NCI-H128 (cell line): ENCODE results near the gene COQ10B.
A peak's percentile ranks its signal among the peaks of the same experiment; 100 is the strongest.
"Not testable (repeated sequence)": the region's sequence is repeated elsewhere in the genome, so short reads cannot be mapped to it uniquely, and the experiment has no call there.

Experiments used
- DNase-seq: peaks from one replicate; lab custom pipeline; 2025; ENCODE audit not compliant: unreplicated experiment; lab: John Stamatoyannopoulos, UW

Gene COQ10B

DNA sequence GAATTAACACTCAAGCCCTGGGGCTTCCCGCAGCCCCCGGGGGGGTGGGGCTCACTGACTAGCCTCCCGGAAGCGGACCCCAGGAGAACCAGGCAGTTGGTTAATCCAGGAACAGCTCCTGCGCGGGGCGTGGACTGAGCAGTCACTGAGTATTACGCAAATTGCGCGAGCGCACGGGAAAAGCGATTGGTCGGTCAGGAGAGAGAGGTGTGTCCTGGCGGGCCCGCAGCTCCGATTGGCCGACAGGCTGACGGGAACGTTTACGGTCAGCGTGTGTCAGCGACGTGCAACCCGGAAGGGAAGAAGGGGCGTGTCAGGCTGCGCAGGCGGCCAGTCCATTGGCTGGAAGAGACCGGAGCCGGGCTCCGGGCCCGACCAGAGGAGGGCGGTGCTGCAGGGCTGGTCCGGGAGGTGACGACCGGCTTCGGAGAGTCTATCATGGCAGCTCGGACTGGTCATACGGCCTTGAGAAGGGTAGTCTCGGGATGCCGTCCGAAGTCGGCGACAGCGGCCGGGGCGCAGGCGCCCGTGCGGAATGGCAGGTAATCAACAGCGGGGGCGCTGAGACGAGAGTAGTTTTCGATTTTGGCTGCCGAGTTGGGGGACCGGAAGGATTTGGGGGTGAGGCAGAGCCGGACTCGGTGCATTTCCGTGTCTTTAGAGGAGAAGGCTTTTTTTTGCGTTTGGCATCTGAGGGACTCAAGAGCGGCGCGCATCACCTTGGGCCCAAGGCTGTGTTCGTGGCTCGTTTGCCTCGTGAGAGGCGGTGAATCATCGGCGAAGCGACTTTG, at the start of gene COQ10B:
TSS of gene COQ10B (plus strand) at position 430 of the 791 bp plus-strand sequence. CDS start at position 439, 9 bp downstream.
- peak; percentile 95 for DNase-seq

DNA sequence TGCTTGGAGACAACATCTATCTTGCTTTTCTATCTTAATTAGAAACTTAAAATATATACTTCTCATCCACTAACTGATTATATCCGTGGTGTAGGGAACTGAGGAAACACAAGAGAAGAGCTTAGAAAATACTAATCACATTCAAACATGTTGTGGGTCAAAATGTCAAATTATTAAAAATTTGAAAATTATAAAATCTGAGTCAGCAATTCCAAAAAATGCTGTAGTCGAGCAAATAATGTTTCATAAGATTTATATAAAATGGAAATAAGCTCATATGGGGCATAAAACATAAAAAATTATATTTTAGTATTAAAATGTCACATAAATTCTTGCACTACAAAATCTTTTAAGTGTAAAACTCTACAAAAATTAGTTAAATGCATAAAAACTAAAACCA, 47.8 kb upstream of the COQ10B start:
- DNase-seq, result no peak

DNA sequence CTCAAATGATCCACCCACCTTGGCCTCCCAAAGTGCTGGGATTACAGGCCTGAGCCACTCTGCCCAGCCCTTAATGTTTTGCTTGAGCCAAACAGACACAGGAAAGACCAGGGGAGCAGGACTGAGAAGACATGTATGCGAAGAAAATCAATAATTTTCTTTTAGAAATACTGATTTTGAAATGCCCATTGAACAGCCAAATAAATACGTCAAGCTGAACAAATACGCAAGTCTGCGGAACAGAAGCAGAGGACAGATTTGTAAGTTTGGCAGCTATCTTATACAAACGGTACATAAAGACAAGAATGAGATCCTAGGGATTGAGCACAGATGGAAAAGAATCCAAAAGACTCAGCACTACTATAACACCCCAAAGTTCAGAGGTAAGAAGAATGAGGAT, 39.3 kb upstream of the COQ10B start:
- no peak for DNase-seq

DNA sequence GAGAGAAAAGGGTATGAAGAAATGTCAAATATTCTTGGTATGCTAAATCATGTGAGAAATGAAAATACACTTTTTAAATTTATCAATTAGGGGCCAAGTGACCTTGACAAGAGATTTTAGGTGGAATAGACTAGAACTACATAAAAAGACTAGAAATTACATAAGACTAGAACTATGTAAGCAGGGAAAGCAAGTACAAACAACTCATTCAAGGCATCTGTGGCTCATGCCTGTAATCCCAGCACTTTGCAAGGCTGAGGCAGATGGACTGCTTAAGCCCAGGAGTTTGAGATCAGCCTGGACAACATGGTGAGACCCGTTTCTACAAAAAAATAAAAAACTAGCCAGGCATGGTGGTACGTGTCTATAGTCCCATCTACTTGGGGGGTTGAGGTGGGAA, 38.8 kb upstream of the COQ10B start:
- DNase-seq, result no peak

DNA sequence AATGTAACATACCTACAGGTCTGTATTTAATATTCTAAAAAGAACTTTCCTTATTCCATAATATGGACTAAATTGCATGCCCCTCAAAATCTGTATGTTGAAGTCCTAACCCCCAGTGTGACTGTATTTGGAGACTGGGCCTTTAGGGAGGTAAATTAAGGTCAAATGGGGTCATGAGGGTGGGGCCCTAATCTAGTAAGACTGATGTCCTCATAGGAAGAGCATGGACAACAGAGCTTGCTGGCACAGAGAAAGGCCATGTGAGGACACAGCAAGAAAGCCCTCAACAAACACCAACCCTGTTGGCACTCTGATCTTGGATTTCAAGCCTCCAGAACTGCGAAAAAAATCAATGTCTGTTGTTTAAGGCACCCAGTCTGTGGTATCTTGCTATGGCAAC, 37.1 kb upstream of the COQ10B start:
- DNase-seq, result no peak

DNA sequence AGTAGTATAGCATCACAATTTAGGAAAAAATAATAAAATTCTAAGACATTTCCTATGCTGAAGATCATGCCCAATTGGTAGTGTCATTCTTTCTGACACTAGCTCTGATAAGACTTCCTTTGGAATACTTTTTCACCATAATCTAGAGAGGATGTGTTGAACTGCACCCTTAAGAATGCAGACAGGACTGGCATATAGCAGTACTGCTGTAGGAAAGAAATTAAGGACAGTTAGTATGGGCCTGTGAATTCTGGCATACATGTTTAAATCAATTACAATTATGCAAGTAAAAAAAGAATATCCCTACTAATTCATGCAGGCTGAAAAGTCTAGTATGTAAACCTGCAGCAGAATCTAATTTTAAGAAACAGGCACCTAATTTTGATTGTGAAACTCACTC, 33.9 kb upstream of the COQ10B start:
- DNase-seq, result no peak

DNA sequence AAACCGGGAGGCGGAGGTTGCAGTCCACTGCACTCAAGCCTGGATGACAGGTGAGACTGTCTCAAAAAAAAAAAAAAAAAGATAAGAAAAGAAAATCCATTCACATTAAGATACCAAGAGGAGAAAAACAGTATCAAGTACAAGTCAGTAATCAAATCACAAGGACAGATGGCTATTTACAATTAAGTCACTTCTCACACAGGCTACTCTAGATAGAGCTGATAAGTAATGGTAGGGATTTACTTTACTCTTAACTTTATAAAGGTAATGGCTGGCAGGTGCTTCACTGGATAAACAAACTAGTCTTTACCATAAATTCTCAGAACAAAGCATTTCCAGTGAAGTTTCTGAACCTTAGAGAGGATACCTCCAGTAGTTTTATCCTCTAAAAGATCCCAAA, 30.0 kb upstream of the COQ10B start:
- DNase-seq, result no peak

DNA sequence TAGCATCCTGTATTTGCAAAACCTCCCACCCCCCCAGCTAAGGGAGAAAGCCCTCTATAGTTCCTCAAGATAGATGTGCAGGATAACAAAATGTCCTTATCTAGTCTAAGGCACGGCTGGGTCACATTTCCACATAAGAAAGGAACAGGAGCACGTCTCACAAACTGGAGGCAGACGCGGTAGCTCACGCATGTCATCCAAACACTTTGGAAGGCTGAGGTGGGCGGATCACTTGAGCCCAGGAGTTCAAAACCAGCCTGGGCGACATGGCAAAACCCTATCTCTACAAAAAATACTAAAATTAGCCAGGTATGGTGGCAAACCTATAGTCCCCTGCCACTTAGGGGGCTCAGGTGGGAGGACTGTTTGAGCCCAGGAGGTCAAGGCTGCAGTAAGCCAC, 27.8 kb upstream of the COQ10B start:
- DNase-seq, result no peak

DNA sequence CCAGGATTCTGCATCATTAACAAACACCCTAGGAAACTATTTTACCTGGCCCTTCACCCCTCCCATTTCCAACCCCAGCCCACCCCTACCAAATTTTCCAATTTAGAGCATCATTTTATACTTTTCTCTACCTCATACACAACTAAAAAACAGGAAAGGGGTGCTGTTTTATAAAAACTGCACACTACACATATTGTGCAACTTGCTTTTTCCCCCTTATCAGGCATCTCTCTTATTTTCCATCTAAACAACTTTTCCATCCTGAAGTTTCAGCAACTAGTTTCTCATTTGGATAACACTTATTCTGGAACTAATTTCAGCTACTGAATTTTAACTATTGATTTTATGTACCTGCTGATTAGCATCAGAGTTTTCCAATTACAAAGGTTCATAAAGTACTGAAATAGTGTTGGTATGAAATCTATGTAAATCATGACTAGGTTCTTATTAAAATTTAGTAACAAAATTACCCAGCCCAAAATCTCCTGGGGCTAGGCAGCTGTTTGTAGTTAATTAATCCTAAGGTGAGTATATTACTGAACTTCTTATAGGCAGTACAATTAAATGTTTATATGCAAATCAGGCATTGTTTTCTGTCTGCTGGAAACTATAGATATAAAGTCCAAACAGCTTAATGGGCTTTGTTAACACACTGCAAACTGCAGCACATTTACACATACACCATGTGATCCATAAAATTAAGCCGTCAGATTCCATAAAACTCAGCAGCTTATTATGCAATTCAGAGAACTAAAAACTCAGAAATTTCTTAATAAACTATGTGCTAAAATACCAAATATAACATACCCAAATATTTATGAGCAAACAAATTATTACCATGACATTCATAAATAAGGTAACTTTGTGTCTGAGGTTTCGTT, 26.4 kb upstream of the COQ10B start:
- no peak for DNase-seq

DNA sequence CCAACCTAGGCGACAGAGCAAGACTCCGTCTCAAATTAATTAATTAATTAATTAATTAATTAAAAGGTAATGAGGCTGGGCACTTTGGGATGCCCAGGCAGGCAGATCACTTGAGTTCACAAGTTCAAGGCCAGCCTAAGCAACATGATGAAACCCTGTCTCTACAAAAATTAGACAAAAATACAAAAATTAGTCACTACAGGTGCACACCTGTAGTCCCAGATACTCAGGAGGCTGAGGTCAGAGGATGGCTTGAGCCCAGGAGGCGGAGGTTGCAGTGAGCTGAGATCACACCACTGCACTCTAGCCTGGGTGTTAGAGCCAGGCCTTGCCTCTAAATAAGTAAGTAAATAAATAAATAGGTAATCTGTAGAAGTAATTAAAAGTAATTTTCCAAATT, 25.4 kb upstream of the COQ10B start:
- no peak for DNase-seq

DNA sequence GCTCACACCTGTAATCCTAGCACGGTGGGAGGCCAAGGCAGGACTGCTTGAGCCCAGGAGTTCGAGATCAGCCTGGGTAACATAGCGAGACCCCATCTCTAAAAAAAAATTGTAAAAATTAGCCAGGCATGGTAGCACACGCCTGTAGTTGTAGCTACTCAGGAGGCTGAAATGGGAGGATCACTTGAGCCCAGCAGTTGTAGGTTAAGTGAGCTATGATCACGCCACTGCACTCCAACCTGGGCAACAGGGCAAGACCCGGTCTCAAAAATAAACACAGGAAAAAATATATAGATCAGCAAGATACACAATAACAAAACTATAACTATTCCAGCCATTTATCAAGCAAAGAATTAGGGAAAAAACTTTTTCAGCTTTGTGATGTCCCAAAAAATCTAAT, 21.5 kb upstream of the COQ10B start:
- no peak for DNase-seq

DNA sequence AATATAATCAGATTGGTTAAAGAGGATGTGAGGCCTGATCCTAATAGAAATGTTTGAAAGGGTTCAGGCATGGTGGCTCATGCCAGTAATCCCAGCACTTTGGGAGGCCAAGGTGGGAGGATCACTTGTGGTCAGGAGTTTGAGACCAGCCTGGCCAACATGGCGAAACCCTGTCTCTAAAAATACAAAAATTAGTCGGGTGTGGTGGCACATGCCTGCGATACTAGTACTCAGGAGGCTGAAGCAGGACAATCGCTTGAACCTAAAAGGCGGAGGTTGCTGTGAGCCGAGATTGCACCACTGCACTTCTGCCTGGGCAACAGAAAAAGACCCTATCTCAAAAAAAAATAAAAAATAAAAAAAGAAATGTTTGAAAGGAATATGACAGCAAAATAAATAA, 20.8 kb upstream of the COQ10B start:
- not testable (repeated sequence) for DNase-seq

DNA sequence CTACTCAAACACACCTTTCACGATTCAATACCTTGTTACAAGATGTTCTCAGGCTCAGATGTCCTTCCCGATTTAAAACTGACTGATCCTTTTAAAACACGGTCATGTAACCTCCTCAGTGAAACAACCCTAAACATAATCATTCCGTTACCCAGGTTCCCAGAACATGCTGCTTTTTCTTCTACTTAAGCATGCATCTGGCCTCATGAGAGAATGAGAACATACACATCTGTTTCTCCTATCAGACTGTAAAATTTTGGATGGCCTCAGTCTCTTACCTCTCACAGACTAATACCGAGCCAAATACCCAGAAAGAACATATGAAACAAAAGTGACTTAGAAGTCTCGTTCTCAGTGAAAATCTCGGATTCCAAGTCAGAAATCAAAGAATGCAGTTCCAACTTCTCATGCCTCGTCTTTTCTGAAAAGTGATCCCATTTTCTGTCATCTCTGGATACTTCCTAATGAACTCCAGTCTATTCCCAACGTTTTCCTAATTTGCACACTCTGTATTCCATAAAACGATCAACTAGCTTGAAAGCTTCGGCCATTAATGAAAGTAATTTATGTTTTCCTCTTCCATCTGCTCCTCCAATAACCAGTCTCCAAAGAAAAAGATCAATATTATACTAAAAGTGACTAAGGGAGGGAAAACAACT, 19.4 kb upstream of the COQ10B start:
- no peak for DNase-seq

DNA sequence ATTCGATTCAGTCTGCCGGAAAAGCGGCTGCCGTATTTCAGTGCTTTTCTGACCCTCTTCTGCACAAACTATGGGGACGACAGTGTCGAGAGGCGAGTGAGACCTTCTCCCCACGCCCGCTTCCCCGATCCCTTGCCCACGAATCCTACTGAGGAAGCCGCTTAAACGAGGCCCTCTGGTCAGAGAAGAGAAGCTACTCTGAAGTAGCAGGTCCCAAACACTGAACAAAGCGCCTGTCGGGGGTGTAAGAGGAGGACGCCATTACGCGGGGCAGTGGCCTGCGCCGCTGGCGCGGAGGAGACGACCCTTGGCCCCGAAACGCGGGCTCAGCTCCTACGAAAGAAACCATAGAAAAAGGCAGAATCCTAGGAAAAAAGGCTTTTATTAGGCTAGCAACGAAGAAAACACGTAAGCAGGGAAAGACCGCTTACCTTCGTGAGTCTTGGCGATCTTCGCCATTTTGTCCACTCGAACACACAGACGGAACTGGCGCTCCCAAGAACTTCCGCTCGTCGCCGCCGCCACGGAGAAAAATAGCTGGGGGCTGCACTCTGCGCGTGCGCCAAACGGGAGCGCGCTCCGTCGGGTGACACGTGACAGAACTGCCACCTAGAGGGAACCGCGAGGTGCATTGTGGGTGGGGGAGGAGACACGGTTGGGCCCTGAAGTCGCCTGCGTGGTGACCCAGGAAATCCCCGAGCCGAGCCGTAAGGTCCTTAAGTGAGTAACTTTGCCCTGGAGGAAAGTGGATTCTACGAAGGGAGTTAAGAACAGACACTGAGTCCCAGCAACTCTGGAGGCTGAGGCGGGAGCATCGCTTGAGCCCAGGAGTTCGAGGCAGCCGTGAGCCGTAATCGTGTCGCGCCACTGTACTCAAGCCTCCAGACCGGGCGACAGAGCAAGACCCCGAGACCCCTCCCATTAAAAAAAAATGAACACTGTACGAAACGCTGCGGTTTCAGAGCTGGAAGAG, 18.5 kb upstream of the COQ10B start, which contains the start of gene SF3B1:
TSS of gene SF3B1 (minus strand) at position 488 of the 973 bp plus-strand sequence. CDS start at position 459, 29 bp downstream.
- DNase-seq, result peak; percentile 92

DNA sequence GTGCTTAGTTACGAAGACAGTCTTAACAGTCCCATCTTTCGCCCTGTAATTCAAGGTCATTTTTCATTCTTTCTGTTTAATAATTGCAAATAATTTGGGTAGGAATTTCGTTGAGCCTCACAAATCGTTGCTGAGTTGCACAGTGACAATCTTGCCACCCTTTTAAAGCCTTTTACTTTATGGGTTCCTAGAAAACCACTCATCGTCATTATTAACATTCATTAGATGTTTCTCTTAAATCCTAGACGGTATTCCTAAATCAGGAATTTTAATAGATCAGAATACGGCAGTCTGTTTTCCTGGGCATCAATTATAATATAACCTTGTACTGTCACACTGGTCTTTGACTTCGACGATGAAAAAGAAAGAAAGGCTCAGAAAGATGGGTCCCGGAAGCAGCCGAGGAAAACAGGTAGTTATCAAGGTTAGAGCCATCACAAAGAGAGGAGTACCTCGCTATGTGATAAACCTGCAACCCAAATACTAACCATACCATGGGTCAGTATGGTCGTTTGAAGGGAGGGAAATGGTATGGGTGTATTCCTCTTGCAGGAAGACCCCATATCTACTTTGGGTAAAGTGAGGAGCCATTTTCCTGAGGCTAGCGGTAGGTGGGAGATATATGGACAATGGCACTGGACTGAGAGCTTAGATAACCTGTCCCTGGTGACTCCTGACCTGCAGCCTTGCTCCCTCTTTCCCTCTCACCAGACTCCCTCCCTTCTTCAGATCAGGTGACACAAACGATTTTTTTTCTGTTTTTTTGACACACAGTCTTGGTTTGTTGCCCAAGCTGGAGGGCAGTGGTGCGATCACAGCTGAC, 17.5 kb upstream of the COQ10B start:
- DNase-seq, result no peak

DNA sequence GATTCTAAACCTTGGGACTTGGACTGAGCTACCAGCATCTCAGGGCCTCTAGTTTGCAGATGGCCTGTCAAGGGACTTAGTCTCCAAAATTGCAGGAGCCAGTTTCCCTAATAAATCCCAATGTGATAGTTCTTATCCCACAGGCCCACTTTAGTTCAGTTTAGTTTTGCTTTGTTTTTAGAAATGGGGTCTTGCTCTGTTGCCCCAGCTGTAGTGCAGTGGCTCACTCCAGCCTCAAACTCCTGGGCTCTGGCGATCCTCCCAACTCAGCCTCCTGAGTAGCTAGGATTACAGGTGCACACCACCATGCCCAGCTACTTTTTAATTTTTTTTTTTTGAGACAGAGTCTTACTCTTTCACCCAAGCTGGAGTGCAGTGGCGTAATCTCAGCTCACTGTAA, 16.0 kb upstream of the COQ10B start:
- DNase-seq, result no peak

DNA sequence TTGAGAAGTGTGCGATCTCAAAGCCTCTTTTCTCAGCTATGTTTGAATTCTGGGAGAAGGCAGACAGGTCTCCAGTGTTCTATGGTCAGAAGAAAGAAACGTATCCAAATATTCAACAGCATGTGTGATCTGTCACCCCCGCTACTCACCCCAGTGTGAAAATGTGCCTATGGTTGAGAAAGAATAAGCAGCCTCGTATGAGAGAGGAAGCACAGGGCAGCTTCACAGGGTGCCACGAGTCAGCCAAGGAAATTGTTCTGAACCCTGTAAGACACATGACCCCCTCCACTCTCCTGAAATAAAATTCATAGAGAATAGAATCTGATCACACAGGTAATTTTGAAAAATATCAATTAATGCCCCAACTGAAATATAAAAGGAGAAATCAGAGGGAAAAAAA, 10.5 kb upstream of the COQ10B start:
- no peak for DNase-seq

DNA sequence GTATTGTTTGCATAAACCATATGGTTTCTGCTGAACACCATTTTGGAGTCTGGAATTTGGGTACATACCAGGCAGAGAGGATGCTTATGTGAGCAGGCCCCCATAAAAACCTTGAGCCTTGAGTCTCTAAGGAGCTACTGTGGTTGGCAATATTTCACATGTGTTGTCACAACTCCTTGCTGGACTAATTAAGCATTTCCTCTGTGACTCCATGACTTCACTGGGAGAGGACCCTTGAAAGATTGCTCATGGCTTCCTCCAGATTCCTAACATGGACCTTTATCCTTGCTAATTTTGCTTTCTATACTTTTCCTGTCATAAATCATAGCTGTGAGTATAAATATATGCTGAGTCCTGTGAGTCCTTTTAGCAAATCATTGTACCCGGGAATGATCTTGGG, 7.6 kb upstream of the COQ10B start:
- DNase-seq, result no peak

DNA sequence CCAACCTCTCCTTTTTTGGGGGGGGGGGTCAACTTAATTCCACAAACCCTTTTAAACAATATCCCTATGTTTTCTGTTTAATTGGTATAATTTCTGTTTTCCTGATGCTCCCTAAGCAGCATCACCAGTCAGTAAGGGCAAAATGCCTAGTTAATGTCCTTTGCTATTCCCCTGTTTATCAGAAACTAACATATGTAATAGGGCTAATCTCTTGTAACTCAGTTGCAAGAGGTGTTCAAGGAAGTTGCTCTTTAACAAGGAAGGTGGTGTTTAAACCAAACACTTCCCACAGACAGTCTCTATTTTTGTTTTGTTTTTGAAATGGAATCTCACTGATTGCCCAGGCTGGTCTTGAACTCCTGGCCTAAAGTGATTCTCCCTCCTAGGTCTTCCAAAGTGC, 6.5 kb upstream of the COQ10B start:
- DNase-seq, result no peak

DNA sequence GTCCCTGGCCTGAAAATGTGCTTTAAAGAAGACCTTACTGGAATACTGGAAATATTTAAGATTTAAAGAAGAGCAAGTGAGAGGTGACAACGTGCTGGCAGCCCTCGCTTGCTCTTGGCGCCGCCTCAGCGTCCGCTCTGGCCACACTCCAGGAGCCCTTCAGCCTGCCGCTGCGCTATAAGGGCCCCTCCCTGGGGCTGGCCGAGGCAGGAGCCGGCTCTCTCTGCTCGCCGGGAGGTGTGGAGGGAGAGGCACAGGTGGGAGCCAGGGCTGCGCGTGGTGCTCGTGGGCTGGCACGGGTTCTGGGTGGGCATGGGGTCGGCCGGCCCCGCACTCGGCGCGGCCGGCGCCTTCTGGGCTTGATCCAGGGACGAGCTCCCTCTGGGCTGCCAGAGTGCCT, 2.9 kb upstream of the COQ10B start:
- DNase-seq, result no peak
